Activated naive CD8-positive, alpha-beta T cell treated with anti-CD3 and anti-CD28 coated beads for 36 hours (primary cell): ENCODE results near the gene APOB. TPM values are rescaled to one million over a fixed set of nuclear protein-coding genes. Genes with fewer than 3 reads are reported as not detected.

Experiments
- DNase-seq: peaks from one replicate; pipeline ENCODE4 v3.0.0; 2021
- H3K27ac Mint-ChIP-seq: one replicate; pipeline ENCODE4 v1.8.0; 2022; ENCODE audit warnings: mild to moderate bottlenecking, moderate library complexity, mixed read lengths
- H3K27me3 Mint-ChIP-seq: one replicate; pipeline ENCODE4 v1.8.0; 2022; ENCODE audit warnings: mild to moderate bottlenecking, mixed read lengths
- H3K36me3 Mint-ChIP-seq: one replicate; pipeline ENCODE4 v1.8.0; 2021; ENCODE audit warnings: mild to moderate bottlenecking, mixed read lengths
- H3K4me1 Mint-ChIP-seq: one replicate; pipeline ENCODE4 v1.8.0; 2021; ENCODE audit warnings: mixed read lengths
- H3K4me3 Mint-ChIP-seq: one replicate; pipeline ENCODE4 v1.8.0; 2022; ENCODE audit warnings: mild to moderate bottlenecking, moderate library complexity, mixed read lengths
- H3K9me3 Mint-ChIP-seq: one replicate; pipeline ENCODE4 v1.8.0; 2022; ENCODE audit warnings: mixed read lengths
- total RNA-seq, 2 experiments: library from RNA; stranded (reverse); gene quantifications; one replicate each; pipeline ENCODE4 v1.2.3, GENCODE V29; 2021

The APOB gene, protein sequence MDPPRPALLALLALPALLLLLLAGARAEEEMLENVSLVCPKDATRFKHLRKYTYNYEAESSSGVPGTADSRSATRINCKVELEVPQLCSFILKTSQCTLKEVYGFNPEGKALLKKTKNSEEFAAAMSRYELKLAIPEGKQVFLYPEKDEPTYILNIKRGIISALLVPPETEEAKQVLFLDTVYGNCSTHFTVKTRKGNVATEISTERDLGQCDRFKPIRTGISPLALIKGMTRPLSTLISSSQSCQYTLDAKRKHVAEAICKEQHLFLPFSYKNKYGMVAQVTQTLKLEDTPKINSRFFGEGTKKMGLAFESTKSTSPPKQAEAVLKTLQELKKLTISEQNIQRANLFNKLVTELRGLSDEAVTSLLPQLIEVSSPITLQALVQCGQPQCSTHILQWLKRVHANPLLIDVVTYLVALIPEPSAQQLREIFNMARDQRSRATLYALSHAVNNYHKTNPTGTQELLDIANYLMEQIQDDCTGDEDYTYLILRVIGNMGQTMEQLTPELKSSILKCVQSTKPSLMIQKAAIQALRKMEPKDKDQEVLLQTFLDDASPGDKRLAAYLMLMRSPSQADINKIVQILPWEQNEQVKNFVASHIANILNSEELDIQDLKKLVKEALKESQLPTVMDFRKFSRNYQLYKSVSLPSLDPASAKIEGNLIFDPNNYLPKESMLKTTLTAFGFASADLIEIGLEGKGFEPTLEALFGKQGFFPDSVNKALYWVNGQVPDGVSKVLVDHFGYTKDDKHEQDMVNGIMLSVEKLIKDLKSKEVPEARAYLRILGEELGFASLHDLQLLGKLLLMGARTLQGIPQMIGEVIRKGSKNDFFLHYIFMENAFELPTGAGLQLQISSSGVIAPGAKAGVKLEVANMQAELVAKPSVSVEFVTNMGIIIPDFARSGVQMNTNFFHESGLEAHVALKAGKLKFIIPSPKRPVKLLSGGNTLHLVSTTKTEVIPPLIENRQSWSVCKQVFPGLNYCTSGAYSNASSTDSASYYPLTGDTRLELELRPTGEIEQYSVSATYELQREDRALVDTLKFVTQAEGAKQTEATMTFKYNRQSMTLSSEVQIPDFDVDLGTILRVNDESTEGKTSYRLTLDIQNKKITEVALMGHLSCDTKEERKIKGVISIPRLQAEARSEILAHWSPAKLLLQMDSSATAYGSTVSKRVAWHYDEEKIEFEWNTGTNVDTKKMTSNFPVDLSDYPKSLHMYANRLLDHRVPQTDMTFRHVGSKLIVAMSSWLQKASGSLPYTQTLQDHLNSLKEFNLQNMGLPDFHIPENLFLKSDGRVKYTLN (N-terminal part only)
- total RNA-seq: not detected

DNA sequence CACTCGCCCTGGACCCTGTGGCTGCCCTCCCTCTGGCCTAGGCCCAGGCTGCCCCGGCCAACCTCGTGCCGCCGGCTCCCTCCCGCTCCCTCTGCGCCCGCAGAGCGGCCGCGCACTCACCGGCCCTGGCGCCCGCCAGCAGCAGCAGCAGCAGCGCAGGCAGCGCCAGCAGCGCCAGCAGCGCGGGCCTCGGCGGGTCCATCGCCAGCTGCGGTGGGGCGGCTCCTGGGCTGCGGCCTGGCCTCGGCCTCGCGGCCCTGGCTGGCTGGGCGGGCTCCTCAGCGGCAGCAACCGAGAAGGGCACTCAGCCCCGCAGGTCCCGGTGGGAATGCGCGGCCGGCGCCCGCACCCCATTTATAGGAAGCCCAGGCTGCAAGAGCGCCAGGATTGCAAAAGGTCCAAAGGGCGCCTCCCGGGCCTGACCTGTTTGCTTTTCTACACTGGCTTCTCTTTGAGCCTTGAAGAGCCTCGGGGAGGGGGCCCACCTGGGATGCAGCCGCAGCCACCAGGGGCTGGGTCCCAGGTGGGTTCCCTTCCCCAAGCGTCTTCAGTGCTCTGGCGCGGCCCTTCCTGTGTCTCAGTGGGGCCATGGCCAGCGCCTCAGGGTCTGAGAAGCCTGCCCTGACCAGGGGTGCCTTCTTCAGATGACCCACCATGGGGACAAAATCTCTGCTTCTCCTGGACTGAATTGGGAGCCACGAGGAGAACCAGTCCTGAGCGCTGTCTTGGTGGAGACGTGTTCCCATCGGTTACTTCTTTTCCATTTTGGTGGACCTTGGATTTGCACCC, at the start of gene APOB:
Gene APOB, minus strand, starts transcription at position 330 of the 789 bp plus-strand sequence. Its CDS starts 128 bp downstream, at position 202.
- Mint-ChIP-seq H3K27me3 (peaks cover 33% of the 10 kb centered on the region), H3K27ac (no peak within 1 kb of the TSS), H3K9me3 (no peaks in the 10 kb centered on the region), H3K4me1 (peaks cover 4% of the 10 kb centered on the region), H3K4me3 (no peak within 1 kb of the TSS), H3K36me3 (no peaks in the 10 kb centered on the region)
- DNase-seq: peak; percentile 0

DNA sequence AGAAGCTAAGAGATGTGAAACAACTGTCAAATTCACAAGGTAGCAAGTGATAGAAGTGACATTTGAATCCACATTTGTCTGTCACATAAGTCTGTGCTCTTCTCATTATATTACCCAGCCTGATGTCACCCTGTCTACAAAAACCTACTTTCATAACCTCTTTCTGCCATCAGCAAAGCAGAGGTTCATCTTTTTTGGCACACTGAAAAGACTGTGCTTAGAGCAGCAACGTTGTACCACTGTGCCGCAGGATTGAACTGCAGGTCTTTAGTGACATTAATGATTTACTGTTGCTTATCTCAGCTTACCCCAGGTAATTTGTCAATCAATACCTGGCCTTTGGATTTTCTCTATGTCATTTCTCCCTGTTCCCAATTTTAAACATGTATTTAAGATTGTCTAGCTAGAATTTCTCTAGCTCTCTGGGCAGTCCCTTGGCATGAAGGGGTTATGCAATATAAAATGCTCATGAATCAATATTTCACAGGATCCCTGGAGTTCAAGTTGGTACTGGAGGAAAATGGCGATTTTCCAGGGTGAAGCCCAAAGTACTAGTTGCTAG, 48.5 kb upstream of the APOB start:
- DNase-seq: no peak
- Mint-ChIP-seq H3K27me3 (peaks cover 9% of the 10 kb centered on the region), H3K27ac (no peak overlapping the region), H3K9me3 (no peaks in the 10 kb centered on the region), H3K36me3 (no peaks in the 10 kb centered on the region), H3K4me1 (no peaks in the 10 kb centered on the region), H3K4me3 (no peak overlapping the region)

DNA sequence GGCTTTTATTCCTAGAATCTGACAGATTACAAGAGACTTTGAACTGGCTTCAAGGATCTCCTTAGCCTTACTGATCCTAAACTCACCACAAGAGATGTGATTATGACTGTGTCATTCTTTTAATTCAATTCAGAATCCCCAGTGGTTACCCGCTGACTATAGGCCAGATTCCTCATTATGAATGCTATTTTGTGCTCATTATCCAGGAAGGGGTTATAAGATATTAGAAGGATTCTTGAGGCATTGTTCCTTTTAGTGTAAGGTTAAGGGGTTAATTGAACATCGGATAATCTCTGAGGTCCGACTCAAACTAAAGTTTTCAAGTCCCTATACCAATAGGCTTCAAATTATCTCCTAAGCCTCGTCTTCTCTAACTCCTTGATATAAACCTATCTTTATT, 40.5 kb upstream of the APOB start:
- peaks cover 3% of the 10 kb centered on the region for H3K27me3 Mint-ChIP-seq
- H3K4me3 Mint-ChIP-seq: no peak overlapping the region
- H3K4me1 Mint-ChIP-seq: peaks cover 2% of the 10 kb centered on the region
- H3K9me3 Mint-ChIP-seq: no peaks in the 10 kb centered on the region
- no peak for DNase-seq
- no peak overlapping the region for H3K27ac Mint-ChIP-seq
- no peaks in the 10 kb centered on the region for H3K36me3 Mint-ChIP-seq

DNA sequence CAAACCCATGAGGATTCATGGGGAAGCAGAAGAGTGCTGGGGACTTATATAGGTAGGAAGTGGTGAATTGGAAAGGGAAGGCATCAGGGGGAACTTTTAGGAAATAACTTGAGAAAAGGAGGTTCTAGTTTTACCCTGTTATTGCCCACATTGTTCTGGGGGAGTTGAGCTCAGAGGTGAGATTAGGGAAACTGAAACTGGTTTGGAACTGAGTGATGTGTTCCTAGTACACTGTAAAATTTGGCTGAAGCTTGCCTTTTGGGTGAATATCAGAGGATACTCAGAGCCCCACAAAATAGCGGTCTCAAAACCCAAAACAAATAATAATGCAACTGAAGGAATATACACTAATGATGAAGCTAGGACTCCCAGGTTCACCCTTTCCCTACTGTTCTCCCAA, 39.6 kb upstream of the APOB start:
- Mint-ChIP-seq H3K9me3 (no peaks in the 10 kb centered on the region), H3K4me3 (no peak overlapping the region), H3K27ac (no peak overlapping the region), H3K27me3 (peaks cover 3% of the 10 kb centered on the region), H3K4me1 (peaks cover 2% of the 10 kb centered on the region), H3K36me3 (no peaks in the 10 kb centered on the region)
- no peak for DNase-seq

DNA sequence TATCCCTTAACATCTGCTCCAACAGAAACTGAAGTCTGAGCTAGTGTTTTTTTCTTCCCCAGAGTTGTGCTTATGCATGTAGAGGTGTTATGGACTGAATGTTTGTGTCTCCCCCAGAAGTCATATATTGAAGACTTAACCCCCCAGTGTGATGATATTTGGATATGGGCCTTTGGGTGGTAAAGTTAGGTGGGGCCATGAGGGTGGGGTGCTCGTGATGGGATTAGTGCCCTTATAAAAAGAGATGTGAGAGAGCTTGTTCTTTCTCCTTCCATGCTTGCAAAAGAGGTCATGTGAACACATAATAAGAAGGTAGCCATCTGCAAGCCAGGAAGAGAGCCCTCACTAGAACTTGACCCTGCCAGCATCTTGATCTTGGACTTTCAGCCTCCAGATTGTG, 34.4 kb upstream of the APOB start:
- peaks cover 3% of the 10 kb centered on the region for H3K9me3 Mint-ChIP-seq
- no peak overlapping the region for H3K4me3 Mint-ChIP-seq
- H3K27ac Mint-ChIP-seq: no peak overlapping the region
- H3K4me1 Mint-ChIP-seq: peaks cover under 1% of the 10 kb centered on the region
- H3K27me3 Mint-ChIP-seq: peaks cover 6% of the 10 kb centered on the region
- DNase-seq: no peak
- H3K36me3 Mint-ChIP-seq: no peaks in the 10 kb centered on the region

DNA sequence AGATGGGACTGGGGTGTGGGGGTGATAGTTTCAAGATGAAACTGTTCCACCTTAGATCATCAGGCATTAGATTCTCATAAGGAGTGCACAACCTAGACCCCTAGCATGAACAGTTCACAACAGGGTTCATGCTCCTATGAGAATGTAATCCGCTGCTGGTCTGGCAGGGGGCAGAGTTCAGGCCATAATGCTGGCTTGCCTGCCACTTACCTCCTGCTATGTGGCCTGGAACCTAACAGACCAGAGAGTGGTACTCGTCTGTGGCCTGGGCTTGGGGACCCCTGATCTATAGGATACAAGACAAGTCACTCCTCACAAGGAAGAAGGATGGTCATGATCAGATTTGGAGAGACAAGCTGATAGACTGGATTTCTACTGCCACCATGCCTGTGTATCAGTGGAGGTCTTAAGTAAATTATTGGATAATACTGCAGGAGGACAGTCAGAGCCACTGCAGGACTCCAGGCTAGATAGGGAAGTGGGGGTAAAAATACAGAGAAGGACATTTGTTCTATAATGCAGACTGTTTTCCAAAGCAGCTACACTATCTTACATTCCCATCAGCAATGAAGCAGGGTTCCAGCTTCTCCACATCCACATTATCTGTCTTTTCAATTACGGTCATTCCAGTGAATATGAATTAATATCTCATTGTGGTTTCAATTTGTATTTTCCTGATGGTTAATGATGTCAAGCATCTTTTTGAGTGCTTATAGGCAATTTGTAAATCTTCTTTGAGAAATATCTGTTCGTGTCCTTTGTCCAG, 28.8 kb upstream of the APOB start:
- Mint-ChIP-seq H3K9me3 (no peaks in the 10 kb centered on the region), H3K27me3 (peaks cover 16% of the 10 kb centered on the region), H3K4me1 (no peaks in the 10 kb centered on the region), H3K36me3 (no peaks in the 10 kb centered on the region), H3K27ac (no peak overlapping the region), H3K4me3 (no peak overlapping the region)
- DNase-seq: no peak

DNA sequence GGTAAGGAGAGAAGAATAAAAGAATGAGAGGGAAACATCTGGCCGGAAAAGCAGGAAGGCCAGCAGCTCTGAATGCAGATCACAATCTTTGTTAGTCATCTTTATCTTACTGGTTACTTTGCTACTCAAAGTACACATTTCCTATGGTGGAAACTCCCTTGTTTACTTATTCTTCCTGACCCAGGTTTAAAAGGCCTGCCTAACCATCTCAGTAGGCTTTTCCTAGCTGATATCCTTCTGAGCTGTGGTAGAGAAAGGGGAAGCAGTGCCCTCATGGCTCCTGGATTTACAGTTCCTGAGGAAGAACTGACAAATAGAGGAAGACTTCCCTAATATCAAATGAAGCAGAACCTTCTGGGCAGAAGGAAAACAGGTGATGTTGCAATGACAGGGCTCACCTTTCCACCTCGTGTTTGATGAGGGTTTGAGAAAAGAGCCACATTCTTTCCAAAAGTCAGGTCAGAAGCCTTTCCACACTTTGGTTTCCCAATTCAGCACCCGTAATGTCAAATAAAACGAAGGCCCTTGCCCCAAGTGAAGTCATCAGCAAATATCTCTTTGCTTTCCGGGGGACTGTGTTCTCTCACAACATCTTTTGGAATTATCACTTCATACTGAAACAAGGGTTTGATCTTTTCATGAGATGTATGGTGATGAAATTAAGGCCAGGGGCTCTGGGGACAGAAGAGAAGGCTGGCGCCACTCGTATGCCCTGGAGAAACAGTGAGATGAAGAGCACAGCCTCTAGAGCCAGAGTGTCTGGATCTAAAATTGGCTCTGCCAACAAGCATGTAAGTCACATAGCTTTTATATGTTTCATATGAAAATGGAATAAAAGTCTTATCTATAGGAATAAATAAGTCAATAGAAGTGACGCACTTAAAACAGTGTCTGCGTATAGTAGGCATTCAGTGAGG, 26.7 kb upstream of the APOB start:
- DNase-seq: no peak
- H3K27me3 Mint-ChIP-seq: peaks cover 16% of the 10 kb centered on the region
- H3K27ac Mint-ChIP-seq: no peak overlapping the region
- no peaks in the 10 kb centered on the region for H3K36me3 Mint-ChIP-seq
- H3K4me1 Mint-ChIP-seq: no peaks in the 10 kb centered on the region
- no peaks in the 10 kb centered on the region for H3K9me3 Mint-ChIP-seq
- H3K4me3 Mint-ChIP-seq: no peak overlapping the region

DNA sequence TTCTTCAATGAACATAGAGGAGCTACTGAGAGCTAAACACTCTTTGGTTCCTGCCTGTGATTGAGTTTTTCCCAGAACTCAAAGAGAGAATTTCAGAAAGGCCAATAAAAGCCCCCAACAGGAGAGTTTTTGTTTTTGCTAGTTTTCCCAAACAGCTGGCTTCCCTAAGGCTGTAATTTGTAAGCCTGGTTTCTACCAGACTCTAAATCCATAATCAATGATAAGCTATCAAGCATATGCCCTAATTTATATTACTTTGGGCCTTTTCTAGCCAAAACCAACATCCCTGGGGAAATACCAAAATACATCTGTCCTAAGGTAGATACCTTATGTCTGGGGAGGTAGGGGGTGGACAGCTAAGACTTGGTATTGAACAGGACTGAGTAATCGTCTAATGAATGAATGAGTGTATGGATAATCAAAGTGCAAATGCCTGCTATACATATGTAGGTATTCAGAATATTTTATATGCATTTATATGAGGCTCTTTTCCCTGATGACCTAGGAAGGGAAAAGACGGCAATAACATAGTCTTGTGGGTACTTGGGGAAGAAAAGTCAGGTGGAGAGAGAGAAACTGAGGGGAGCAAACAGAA, 26.0 kb upstream of the APOB start:
- H3K36me3 Mint-ChIP-seq: no peaks in the 10 kb centered on the region
- H3K4me3 Mint-ChIP-seq: no peak overlapping the region
- H3K27me3 Mint-ChIP-seq: peaks cover 16% of the 10 kb centered on the region
- H3K9me3 Mint-ChIP-seq: no peaks in the 10 kb centered on the region
- H3K27ac Mint-ChIP-seq: no peak overlapping the region
- no peaks in the 10 kb centered on the region for H3K4me1 Mint-ChIP-seq
- DNase-seq: no peak

DNA sequence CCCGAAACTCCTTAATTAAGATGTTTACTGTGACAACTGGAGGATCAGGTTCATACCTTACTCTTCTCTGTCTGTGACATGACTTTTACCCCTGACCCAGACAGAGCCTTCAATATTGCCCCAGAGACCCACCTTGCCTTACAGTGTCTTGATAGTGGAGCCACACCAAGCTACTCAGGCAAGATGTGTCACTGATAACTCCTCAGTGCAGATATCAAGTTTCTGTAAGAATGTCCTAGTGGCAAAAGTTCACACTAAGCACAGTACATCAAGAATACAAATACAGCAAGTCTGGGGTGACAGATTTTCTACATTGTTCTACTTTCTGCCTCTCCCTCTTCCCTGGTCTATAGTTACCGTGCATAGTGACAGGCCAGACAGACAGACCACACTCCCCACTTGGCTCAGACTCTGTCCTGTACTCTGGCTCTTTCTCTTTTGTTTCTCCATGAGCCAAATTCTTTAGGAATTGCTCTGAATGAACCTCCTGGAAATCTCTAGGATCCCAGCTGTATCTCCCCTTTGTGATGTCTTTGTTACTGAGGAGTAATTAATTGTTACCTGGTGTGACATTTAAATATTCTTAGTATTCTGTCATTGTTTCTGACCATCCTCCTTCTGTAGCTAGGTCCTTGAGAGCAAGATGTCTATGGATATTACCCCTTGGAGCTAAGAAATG, 24.1 kb upstream of the APOB start:
- no peaks in the 10 kb centered on the region for H3K9me3 Mint-ChIP-seq

DNA sequence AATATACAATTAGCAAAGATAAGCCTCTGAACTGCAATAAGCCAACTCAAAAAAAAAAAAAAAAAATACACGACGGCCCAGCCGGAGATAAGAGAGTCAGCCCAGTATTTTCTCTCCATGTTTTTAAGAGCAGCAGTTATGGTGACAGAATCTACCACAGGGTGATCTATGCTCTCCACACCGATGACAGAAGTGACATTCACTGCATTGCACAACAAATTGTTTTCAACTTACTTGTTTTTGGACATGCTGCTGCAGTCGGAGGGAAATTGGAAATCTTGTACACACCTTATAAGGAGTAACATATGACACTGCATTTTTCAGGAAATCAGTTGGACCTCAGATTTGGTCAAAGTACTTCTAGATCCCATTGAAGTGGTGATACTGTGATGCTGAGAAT, 23.3 kb upstream of the APOB start:
- H3K9me3 Mint-ChIP-seq: no peaks in the 10 kb centered on the region
- peaks cover 16% of the 10 kb centered on the region for H3K27me3 Mint-ChIP-seq
- H3K36me3 Mint-ChIP-seq: no peaks in the 10 kb centered on the region
- no peak for DNase-seq
- H3K4me1 Mint-ChIP-seq: no peaks in the 10 kb centered on the region
- no peak overlapping the region for H3K4me3 Mint-ChIP-seq
- H3K27ac Mint-ChIP-seq: no peak overlapping the region

More for the DNA sequence above, 24.1 kb upstream of the APOB start:
- H3K27me3 Mint-ChIP-seq: peaks cover 16% of the 10 kb centered on the region
- no peak overlapping the region for H3K27ac Mint-ChIP-seq
- H3K4me3 Mint-ChIP-seq: no peak overlapping the region
- no peak for DNase-seq
- no peaks in the 10 kb centered on the region for H3K4me1 Mint-ChIP-seq
- no peaks in the 10 kb centered on the region for H3K36me3 Mint-ChIP-seq

DNA sequence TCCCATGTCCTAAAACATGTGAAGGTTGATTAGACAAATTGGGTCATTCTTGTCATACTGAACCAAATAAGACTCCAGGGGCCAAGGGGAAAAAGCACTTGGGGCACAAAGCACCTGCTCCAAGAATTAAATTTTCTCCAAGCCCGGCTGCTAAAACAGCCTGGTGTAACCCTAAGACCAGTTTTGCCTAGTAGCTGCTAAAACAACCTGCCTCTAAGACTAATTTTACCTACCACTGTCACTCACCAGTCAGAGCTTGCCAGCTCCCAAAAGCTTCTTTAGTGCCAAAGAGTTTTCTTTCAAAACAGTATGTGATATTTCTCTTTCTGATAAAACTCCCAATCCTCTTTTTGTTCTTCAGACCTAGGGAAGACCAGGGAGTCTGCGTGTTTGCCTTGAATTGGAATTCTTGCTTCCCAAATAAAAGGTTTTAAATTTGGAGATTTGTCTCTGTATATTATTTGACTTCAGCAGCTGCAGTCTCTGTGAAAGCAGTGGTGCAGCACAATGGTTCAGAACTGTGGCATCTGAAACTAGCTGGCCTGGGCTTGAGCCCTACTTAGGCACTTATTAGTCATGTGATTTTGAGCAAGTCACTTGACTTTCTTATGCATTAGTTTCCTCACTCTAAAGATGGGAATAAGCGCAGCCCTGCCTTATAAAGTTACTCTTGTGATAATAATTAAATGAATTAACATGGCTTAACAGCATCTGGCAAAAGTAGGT, 16.2 kb upstream of the APOB start:
- Mint-ChIP-seq H3K36me3 (no peaks in the 10 kb centered on the region), H3K27ac (no peak overlapping the region), H3K9me3 (no peaks in the 10 kb centered on the region), H3K4me3 (no peak overlapping the region), H3K4me1 (no peaks in the 10 kb centered on the region), H3K27me3 (peaks cover 6% of the 10 kb centered on the region)
- no peak for DNase-seq
